Small intestine (tissue), 7 donors: ENCODE measurements around the gene GRAP2. TPM values are rescaled to one million over a fixed set of nuclear protein-coding genes. Genes with fewer than 3 reads are reported as not detected.

Experiments used
- DNase-seq, 2 donors: peaks; one replicate each; pipeline versions ENCODE4 v3.0.0 to v3.0.0-alpha.2; 2013
- FAIRE-seq: peaks from 2 replicates; lab custom pipeline; 2012; peaks lifted over from hg19 to GRCh38; lab: Jason Lieb, UNC
- H3K27ac ChIP-seq, 3 donors: one replicate each; pipeline ENCODE4 v1.5.1; 2013; ENCODE audit warnings: low read length in 2 of 3, mild to moderate bottlenecking in 2 of 3, control low read depth in 1 of 3, inconsistent platforms in 1 of 3, low read depth in 1 of 3, moderate library complexity in 1 of 3
- H3K27me3 ChIP-seq, 3 donors: one replicate each; pipeline ENCODE4 v1.6.1; 2013; ENCODE audit warnings: low read length in 3 of 3, inconsistent platforms in 1 of 3; ENCODE audit not compliant: control insufficient read depth in 3 of 3, insufficient read depth in 3 of 3
- H3K36me3 ChIP-seq, 3 donors: one replicate each; pipeline ENCODE4 v1.6.1; 2013; ENCODE audit warnings: low read length in 3 of 3, inconsistent platforms in 1 of 3, low read depth in 1 of 3, mild to moderate bottlenecking in 1 of 3, moderate library complexity in 1 of 3; ENCODE audit not compliant: control insufficient read depth in 3 of 3, insufficient read depth in 2 of 3
- H3K4me1 ChIP-seq, 3 donors: one replicate each; pipeline ENCODE4 v1.6.1; 2013; ENCODE audit warnings: low read length in 2 of 3, inconsistent platforms in 1 of 3, low read depth in 1 of 3, mild to moderate bottlenecking in 1 of 3, moderate library complexity in 1 of 3; ENCODE audit not compliant: control insufficient read depth in 3 of 3, insufficient read depth in 2 of 3
- H3K4me3 ChIP-seq, 3 donors: one replicate each; pipeline ENCODE4 v1.5.1; 2013; ENCODE audit warnings: low read length in 3 of 3, control low read depth in 1 of 3, inconsistent platforms in 1 of 3, low read depth in 1 of 3, mild to moderate bottlenecking in 1 of 3, moderate library complexity in 1 of 3
- H3K9me3 ChIP-seq, 2 donors: one replicate each; pipeline ENCODE4 v1.6.1; 2013; ENCODE audit warnings: low read depth in 1 of 2, low read length in 1 of 2; ENCODE audit not compliant: control insufficient read depth in 2 of 2, insufficient read depth in 1 of 2
- WGBS, 3 donors: extraction: QIAGEN DNeasy Blood & Tissue Kit; methylation state at CpG; one replicate each; pipeline ENCODE4 v1.1.7; 2013; 5-methylcytosine and 5-hydroxymethylcytosine counted together
- polyA plus RNA-seq, 4 donors: library from polyadenylated mRNA; stranded (reverse) in 3 of 4; unstranded in 1 of 4; fragments of 200-250 nt in 3 of 4; fragments of 120-200 nt in 1 of 4; gene quantifications; one replicate each; pipeline versions ENCODE4 v1.2.1 to v1.2.3, GENCODE V29; 2013
- donor health status: healthy with polysubstance abuse.
- donor health status: control.
- donor health status: control.
- donor health status: Bipolar disorder and iron deficiency.
- donor health status: healthy.

The GRAP2 gene
- polyA plus RNA-seq, 4 donors: 2.0 to 3.4 (median 2.6) TPM

DNA sequence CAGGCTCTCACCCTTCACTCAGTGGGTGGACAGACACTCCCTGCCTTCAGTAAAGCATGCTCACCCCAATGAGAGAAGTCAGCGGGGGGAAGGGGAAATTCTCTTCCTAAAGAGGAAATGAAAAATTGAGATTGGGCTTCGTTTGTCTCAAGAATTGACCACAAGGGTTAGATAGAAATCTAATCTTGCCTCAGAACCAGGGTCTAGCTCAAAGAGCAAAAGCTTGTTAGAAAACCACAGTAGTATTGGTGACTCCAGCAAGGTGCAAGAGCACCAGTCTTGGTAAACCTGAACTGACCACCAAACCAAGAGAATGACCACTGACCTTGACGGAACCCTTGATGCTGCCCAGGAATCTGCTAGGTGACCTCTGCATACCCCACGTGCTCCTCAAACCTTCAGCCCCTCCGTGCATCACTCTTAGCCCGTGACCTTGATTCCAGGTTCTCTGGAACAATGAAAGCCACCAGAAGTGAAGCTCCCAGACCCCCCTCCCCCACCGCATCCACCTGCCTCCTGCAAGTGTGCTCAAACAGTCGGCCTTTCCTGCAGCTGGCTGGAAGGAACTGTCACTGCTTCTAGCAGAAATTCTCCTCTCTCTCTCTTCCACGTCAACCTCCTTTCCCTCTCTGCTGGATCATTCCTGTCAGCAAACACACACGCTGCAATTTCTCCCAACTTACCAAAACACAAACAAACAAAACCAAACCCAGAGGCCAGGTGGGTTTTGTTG lies 56.2 kb downstream of the GRAP2 start:
- 56 to 60% (median 56%) methylated on average over 9 to 10 of the region's 10 CpGs for WGBS, 3 donors
- Histone ChIP-seq H3K27ac (no peak overlapping the region), H3K4me3 (no peak overlapping the region), H3K36me3 (no peaks in the 10 kb centered on the region), H3K4me1 (peaks cover 0 to 18% (median 0%) of the 10 kb centered on the region in 3 donors), H3K27me3 (no peaks in the 10 kb centered on the region), H3K9me3 (no peaks in the 10 kb centered on the region)
- DNase-seq (no peak), FAIRE-seq (no peak)

GRCh38 chr22:39958009-39958711 lies 57.3 kb downstream of the GRAP2 start:
- peaks cover 0 to 18% (median 0%) of the 10 kb centered on the region in 3 donors for H3K4me1 ChIP-seq
- no peak for FAIRE-seq
- WGBS, 3 donors: 80 to 84% (median 81%) methylated on average over 8 of the region's 8 CpGs

DNA sequence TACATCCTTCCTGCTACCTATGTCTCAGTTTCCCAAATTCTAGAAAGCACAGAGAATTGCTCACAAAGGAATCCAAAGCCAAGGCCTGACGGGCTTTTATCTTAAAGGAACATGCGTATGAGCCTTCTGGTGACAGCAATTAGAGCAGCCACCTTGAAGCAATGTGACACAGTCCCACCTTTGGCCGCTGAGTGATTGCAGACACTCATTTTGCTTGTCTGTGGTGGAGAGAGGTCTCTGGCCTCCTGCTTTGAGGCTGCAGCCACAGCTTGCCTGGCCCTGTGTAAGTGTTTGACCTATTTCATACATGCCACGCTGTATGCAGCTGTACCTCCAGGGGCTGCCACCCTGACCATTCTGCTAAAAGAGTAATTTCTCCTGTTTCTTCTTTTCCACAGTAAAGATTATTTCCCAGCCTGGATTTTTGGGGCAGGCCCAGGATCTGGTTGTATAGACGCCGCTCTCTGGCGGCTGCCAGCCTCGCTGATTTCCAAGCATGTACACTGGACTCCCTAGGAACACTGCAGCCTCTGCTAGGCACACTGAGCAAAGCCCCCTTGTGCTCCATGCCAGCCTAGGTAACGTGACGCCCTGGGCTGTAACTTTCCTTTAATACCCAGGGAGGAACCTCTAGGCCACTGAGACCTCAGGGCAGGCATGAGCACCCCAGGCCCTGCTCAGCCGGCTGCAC lies 58.2 kb downstream of the GRAP2 start:
- DNase-seq: peak in 1 of 2 donors; percentile 61

More at GRCh38 chr22:39958009-39958711, 57.3 kb downstream of the GRAP2 start:
- Histone ChIP-seq H3K9me3 (no peaks in the 10 kb centered on the region), H3K27me3 (no peaks in the 10 kb centered on the region), H3K27ac (no peak overlapping the region), H3K36me3 (no peaks in the 10 kb centered on the region), H3K4me3 (no peak overlapping the region)
- no peak for DNase-seq

DNA sequence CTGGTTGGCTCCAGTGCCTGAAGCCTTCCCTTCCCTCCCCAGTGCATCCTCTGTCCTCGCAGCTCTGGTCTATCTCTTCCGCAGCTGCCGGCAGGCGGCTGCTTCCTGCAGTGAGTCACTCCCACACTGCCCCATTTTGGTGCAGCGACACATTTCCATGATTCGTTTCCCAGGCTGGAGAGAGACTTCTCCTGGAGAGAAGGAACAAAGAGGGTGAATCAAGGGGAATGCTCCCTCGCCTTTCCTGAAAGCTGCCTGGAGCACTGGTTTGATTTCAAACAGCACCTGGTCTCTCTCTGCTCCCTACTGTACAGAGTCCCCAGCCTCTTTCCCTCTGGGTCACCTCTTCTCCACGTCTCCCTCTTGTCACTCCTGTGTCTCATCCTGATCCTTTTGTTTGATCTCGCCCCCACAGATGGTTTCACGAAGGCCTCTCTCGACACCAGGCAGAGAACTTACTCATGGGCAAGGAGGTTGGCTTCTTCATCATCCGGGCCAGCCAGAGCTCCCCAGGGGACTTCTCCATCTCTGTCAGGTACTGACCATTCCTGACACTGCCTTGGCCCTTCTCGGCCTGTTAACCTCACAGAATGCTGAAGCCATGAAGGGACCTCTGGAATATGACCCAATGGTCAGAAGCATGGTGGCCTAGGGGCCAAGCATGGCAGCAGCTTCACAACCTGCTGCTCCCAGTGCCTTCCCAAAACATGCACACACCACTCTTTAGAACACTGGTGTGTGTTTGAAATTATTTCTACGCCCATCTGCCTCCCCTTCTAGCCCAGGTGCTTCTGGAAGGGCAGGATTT lies 59.0 kb downstream of the GRAP2 start, which contains the start of gene TMA7B:
TMA7B (plus strand) TSS at position 758 of the 808 bp plus-strand sequence. CDS start 3,978 bp downstream, outside the sequence.
- no peak for FAIRE-seq
- no peaks in the 10 kb centered on the region for H3K27me3 ChIP-seq
- H3K36me3 ChIP-seq: no peaks in the 10 kb centered on the region
- H3K9me3 ChIP-seq: no peaks in the 10 kb centered on the region
- H3K4me3 ChIP-seq: no peak within 1 kb of the TSS
- peak within 1 kb of the TSS in 2 of 3 donors; percentile 21 to 80 for H3K27ac ChIP-seq
- 55 to 60% (median 58%) methylated on average over 14 of the region's 14 CpGs for WGBS, 3 donors
- H3K4me1 ChIP-seq: peaks cover 0 to 13% (median 0%) of the 10 kb centered on the region in 3 donors
- peak; percentile 28 to 42 for DNase-seq

More for the DNA sequence above, 58.2 kb downstream of the GRAP2 start:
- H3K27me3 ChIP-seq: no peaks in the 10 kb centered on the region
- H3K36me3 ChIP-seq: no peaks in the 10 kb centered on the region
- no peaks in the 10 kb centered on the region for H3K9me3 ChIP-seq
- peaks cover 0 to 13% (median 0%) of the 10 kb centered on the region in 3 donors for H3K4me1 ChIP-seq
- no peak for FAIRE-seq
- H3K27ac ChIP-seq: no peak overlapping the region
- 76 to 78% (median 78%) methylated on average over 11 of the region's 11 CpGs for WGBS, 3 donors
- no peak overlapping the region for H3K4me3 ChIP-seq

GRCh38 chr22:39960791-39961746 lies 60.2 kb downstream of the GRAP2 start:
- peak overlapping the region in 2 of 3 donors; percentile 21 to 80 for H3K27ac ChIP-seq
- no peak overlapping the region for H3K4me3 ChIP-seq
- H3K36me3 ChIP-seq: no peaks in the 10 kb centered on the region
- FAIRE-seq (no peak), DNase-seq (peak in 1 of 2 donors; percentile 64)
- 72 to 83% (median 72%) methylated on average over 13 of the region's 13 CpGs for WGBS, 3 donors
- peaks cover 0 to 15% (median 0%) of the 10 kb centered on the region in 3 donors for H3K4me1 ChIP-seq
- no peaks in the 10 kb centered on the region for H3K27me3 ChIP-seq
- no peaks in the 10 kb centered on the region for H3K9me3 ChIP-seq

DNA sequence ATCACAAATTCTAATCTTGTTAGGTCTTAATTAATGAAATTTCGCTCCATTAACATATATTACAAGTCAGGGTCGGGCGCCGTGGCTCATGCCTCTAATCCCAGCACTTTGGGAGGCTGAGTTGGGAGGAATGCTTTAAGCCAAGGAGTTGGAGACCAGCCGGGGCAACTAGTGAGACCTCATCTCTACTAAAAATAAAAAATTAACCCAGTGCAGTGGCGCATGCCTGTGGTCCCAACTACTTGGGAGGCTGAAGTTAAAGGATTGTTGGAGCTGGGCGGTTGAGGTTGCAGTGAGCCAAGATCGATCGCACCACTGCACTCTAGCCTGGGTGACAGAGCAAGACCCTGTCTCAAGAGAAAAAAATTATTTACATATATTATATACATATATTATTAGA lies 61.2 kb downstream of the GRAP2 start:
- no peaks in the 10 kb centered on the region for H3K36me3 ChIP-seq
- H3K27ac ChIP-seq: no peak overlapping the region
- H3K9me3 ChIP-seq: no peaks in the 10 kb centered on the region
- 91 to 92% (median 92%) methylated on average over 9 of the region's 9 CpGs for WGBS, 3 donors
- no peak for FAIRE-seq
- H3K4me3 ChIP-seq: no peak overlapping the region
- no peaks in the 10 kb centered on the region for H3K27me3 ChIP-seq
- peaks cover 0 to 25% (median 0%) of the 10 kb centered on the region in 3 donors for H3K4me1 ChIP-seq
- no peak for DNase-seq

GRCh38 chr22:39965748-39966147 lies 64.9 kb downstream of the GRAP2 start:
- H3K4me1 ChIP-seq: peaks cover 0 to 26% (median 0%) of the 10 kb centered on the region in 3 donors
- no peak overlapping the region for H3K4me3 ChIP-seq
- FAIRE-seq (no peak), DNase-seq (no peak)
- WGBS, 3 donors: 64 to 79% (median 75%) methylated on average over 5 of the region's 5 CpGs
- peaks cover 0 to 2% (median 0%) of the 10 kb centered on the region in 3 donors for H3K27me3 ChIP-seq
- H3K27ac ChIP-seq: no peak overlapping the region
- no peaks in the 10 kb centered on the region for H3K36me3 ChIP-seq
- H3K9me3 ChIP-seq: no peaks in the 10 kb centered on the region
